Measurements from ENCODE around the gene CACNG7. TPM values are rescaled to one million over a fixed set of nuclear protein-coding genes. Genes with fewer than 3 reads are reported as not detected.
"Not testable (repeated sequence)": the region's sequence is repeated elsewhere in the genome, so short reads cannot be mapped to it uniquely, and the experiment has no call there.

CACNG7 gene
- total and polyA plus RNA-seq, 3 experiments from 2014 or later: not detected

GRCh38 chr19:53948611-53949010, 39.5 kb downstream of the CACNG7 start:
- H3K9me3 ChIP-seq (ENCODE audit: low read length); CTCF ChIA-PET; POLR2A ChIA-PET; H3K4me3 Mint-ChIP-seq; H3K27me3 ChIP-seq (ENCODE audit: insufficient read depth, low read length, poor library complexity, severe bottlenecking); H3K9me3 Mint-ChIP-seq; H3K4me1 ChIP-seq (ENCODE audit: insufficient read depth, low read length); H3K27ac Mint-ChIP-seq; DNase-seq; H3K36me3 ChIP-seq (ENCODE audit: insufficient read depth, low read length); H3K27ac ChIP-seq (ENCODE audit: low read depth, low read length); H3K4me3 ChIP-seq (ENCODE audit: low read length); H3K36me3 Mint-ChIP-seq; H3K4me1 Mint-ChIP-seq: not testable (repeated sequence)
- H3K27me3 Mint-ChIP-seq: peaks cover 16 to 38% of the 10 kb centered on the region in 2 donors

DNA sequence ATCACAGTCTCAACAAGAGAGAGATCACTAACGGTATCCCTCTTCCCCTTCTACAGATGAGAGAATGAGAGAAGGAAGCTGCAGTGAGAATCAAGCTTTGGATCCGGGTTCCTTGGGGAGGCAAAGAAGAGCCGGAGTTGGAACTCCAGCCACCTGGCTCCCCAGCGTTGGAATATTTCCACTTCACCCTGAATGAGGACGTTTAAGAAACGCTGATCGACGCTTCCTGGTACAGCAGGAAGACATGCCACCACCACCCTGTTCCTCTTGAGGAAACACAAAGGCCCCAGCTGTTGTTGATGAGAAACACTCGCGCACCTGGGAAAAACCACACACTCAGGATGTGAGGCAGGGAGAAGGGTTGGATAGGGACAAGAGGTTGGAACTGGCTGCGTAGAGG, 42.4 kb downstream of the CACNG7 start:
- H3K36me3 ChIP-seq (ENCODE audit: insufficient read depth, low read length): no peaks in the 10 kb centered on the region
- H3K9me3 ChIP-seq (ENCODE audit: low read length): no peaks in the 10 kb centered on the region
- POLR2A ChIA-PET: no interaction called here
- H3K4me3 Mint-ChIP-seq: no peak overlapping the region
- H3K4me3 ChIP-seq (ENCODE audit: low read length): no peak overlapping the region
- H3K4me1 Mint-ChIP-seq: no peaks in the 10 kb centered on the region
- no peak overlapping the region for H3K27ac Mint-ChIP-seq
- H3K4me1 ChIP-seq (ENCODE audit: insufficient read depth, low read length): no peaks in the 10 kb centered on the region
- H3K27ac ChIP-seq (ENCODE audit: low read depth, low read length): no peak overlapping the region
- DNase-seq: no peak
- peaks cover 0 to 4% (median 2%) of the 10 kb centered on the region in 5 donors for H3K9me3 Mint-ChIP-seq
- no peaks in the 10 kb centered on the region for H3K36me3 Mint-ChIP-seq
- no peaks in the 10 kb centered on the region for H3K27me3 ChIP-seq (ENCODE audit: insufficient read depth, low read length, poor library complexity, severe bottlenecking)
- H3K27me3 Mint-ChIP-seq: peaks cover 12 to 23% of the 10 kb centered on the region in 2 donors
- CTCF ChIA-PET: no interaction called here

DNA sequence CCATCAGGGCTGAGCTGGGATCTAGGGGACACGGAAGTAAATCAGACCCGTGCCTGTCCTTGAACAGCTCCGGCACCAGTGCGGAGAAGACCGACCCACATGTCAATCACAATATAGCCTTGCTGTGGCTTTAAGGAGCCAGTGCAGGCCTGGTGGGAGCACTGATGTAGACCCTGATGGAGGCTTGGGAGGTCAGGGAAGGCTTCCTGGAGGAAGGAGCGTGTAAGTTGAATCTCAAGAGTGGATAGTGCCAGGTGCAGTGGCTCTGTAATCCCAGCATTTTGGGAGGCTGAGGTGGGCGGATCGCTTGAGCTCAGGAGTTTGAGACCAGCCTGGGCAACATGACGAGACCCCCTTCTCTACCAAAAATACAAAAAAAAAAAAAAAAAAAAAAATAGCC, 42.9 kb downstream of the CACNG7 start:
- ChIA-PET CTCF (no interaction called here), POLR2A (no interaction called here)
- Histone ChIP-seq H3K27ac (ENCODE audit: low read depth, low read length) (no peak overlapping the region), H3K36me3 (ENCODE audit: insufficient read depth, low read length) (no peaks in the 10 kb centered on the region), H3K27me3 (ENCODE audit: insufficient read depth, low read length, poor library complexity, severe bottlenecking) (no peaks in the 10 kb centered on the region), H3K9me3 (ENCODE audit: low read length) (no peaks in the 10 kb centered on the region), H3K4me3 (ENCODE audit: low read length) (no peak overlapping the region), H3K4me1 (ENCODE audit: insufficient read depth, low read length) (no peaks in the 10 kb centered on the region)
- Mint-ChIP-seq H3K4me3 (no peak overlapping the region), H3K9me3 (peaks cover 0 to 4% (median 2%) of the 10 kb centered on the region in 5 donors), H3K27ac (no peak overlapping the region), H3K36me3 (no peaks in the 10 kb centered on the region), H3K27me3 (peaks cover 16 to 23% of the 10 kb centered on the region in 2 donors), H3K4me1 (no peaks in the 10 kb centered on the region)
- no peak for DNase-seq

DNA sequence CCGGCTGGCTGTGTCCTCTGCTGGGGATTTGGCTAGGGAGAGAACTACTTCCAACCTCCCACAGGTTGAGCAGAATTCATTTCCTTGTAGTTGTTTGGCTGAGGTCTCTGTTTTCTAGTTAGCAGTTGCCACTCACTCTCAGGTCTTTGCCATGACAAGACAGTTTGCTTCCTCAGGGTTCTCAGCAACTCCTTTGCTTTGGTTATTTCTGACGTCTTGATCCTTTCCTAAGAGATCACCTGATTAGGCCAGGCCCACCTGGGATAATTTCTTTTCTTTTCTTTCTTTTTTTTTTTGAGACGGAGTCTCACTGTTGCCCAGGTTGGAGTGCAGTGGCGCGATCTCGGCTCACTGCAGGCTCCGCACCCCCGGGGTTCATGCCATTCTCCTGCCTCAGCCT, 44.3 kb downstream of the CACNG7 start:
- no peaks in the 10 kb centered on the region for H3K36me3 Mint-ChIP-seq

DNA sequence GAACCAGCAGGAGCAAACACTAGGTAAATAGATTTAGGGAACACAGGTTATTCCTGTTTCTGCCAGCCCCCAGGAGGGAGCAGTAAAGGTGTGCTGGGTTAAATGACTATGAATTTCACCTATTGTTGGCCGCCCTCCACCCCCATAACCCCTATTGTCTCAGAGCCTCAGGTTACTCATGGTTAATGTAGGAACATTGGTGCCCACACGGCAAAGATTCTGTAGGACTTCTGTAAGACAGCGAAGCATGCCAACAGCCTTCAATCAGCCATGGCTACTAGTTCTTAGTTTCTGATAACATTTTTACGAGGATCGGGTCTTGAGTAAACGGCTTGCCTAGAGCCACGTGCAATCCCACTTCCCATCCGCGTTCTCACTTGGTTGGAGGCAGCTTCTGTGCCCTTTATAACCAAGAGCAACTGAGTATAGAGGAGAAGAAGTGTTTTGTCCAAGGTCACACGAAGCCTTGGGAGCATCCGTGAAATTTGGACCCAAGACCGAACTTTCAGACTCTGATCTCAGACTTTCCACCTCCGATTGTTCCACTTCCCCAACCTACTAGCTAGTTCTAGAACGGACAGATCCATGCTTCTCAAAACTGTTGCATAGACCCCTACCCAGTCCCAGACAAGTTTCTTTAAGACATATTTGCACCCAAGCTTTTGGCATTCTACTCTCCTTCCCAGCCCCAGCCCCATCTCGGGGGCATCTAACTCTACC, 48.5 kb downstream of the CACNG7 start:
- H3K9me3 ChIP-seq (ENCODE audit: low read length): no peaks in the 10 kb centered on the region
- peaks cover 0 to 6% (median 0%) of the 10 kb centered on the region in 5 donors for H3K9me3 Mint-ChIP-seq
- peaks cover 47 to 57% of the 10 kb centered on the region in 2 donors for H3K27me3 Mint-ChIP-seq
- ChIA-PET POLR2A (no interaction called here), CTCF (no interaction called here)
- peaks cover 3 to 8% (median 3%) of the 10 kb centered on the region in 3 donors for H3K4me1 Mint-ChIP-seq
- no peak for DNase-seq
- no peak overlapping the region for H3K27ac ChIP-seq (ENCODE audit: low read depth, low read length)
- H3K27ac Mint-ChIP-seq: no peak overlapping the region
- H3K36me3 Mint-ChIP-seq: no peaks in the 10 kb centered on the region
- no peak overlapping the region for H3K4me3 ChIP-seq (ENCODE audit: low read length)
- H3K27me3 ChIP-seq (ENCODE audit: insufficient read depth, low read length, poor library complexity, severe bottlenecking): peaks cover 22% of the 10 kb centered on the region
- H3K36me3 ChIP-seq (ENCODE audit: insufficient read depth, low read length): no peaks in the 10 kb centered on the region
- no peak overlapping the region for H3K4me3 Mint-ChIP-seq
- no peaks in the 10 kb centered on the region for H3K4me1 ChIP-seq (ENCODE audit: insufficient read depth, low read length)

More for the DNA sequence above, 44.3 kb downstream of the CACNG7 start:
- Histone ChIP-seq H3K4me1 (ENCODE audit: insufficient read depth, low read length) (no peaks in the 10 kb centered on the region), H3K27ac (ENCODE audit: low read depth, low read length) (no peak overlapping the region), H3K9me3 (ENCODE audit: low read length) (no peaks in the 10 kb centered on the region), H3K27me3 (ENCODE audit: insufficient read depth, low read length, poor library complexity, severe bottlenecking) (peaks cover 6% of the 10 kb centered on the region), H3K4me3 (ENCODE audit: low read length) (no peak overlapping the region), H3K36me3 (ENCODE audit: insufficient read depth, low read length) (no peaks in the 10 kb centered on the region)
- ChIA-PET CTCF (no interaction called here), POLR2A (no interaction called here)
- H3K27ac Mint-ChIP-seq: no peak overlapping the region
- no peak overlapping the region for H3K4me3 Mint-ChIP-seq
- H3K27me3 Mint-ChIP-seq: peaks cover 24 to 27% of the 10 kb centered on the region in 2 donors
- peaks cover 0 to 3% (median 1%) of the 10 kb centered on the region in 3 donors for H3K4me1 Mint-ChIP-seq
- no peak for DNase-seq
- H3K9me3 Mint-ChIP-seq: peaks cover 0 to 4% (median under 1%) of the 10 kb centered on the region in 5 donors

GRCh38 chr19:53958168-53958571, 49.1 kb downstream of the CACNG7 start:
- Mint-ChIP-seq H3K27ac (no peak overlapping the region), H3K9me3 (peaks cover 0 to 6% (median 0%) of the 10 kb centered on the region in 5 donors), H3K4me1 (peaks cover 3 to 8% (median 3%) of the 10 kb centered on the region in 3 donors), H3K4me3 (no peak overlapping the region), H3K27me3 (peaks cover 47 to 57% of the 10 kb centered on the region in 2 donors), H3K36me3 (no peaks in the 10 kb centered on the region)
- POLR2A ChIA-PET: no interaction called here
- no peaks in the 10 kb centered on the region for H3K9me3 ChIP-seq (ENCODE audit: low read length)
- no peaks in the 10 kb centered on the region for H3K36me3 ChIP-seq (ENCODE audit: insufficient read depth, low read length)
- H3K4me3 ChIP-seq (ENCODE audit: low read length): no peak overlapping the region
- CTCF ChIA-PET: no interaction called here
- DNase-seq: no peak
- peaks cover 22% of the 10 kb centered on the region for H3K27me3 ChIP-seq (ENCODE audit: insufficient read depth, low read length, poor library complexity, severe bottlenecking)
- no peak overlapping the region for H3K27ac ChIP-seq (ENCODE audit: low read depth, low read length)
- no peaks in the 10 kb centered on the region for H3K4me1 ChIP-seq (ENCODE audit: insufficient read depth, low read length)

DNA sequence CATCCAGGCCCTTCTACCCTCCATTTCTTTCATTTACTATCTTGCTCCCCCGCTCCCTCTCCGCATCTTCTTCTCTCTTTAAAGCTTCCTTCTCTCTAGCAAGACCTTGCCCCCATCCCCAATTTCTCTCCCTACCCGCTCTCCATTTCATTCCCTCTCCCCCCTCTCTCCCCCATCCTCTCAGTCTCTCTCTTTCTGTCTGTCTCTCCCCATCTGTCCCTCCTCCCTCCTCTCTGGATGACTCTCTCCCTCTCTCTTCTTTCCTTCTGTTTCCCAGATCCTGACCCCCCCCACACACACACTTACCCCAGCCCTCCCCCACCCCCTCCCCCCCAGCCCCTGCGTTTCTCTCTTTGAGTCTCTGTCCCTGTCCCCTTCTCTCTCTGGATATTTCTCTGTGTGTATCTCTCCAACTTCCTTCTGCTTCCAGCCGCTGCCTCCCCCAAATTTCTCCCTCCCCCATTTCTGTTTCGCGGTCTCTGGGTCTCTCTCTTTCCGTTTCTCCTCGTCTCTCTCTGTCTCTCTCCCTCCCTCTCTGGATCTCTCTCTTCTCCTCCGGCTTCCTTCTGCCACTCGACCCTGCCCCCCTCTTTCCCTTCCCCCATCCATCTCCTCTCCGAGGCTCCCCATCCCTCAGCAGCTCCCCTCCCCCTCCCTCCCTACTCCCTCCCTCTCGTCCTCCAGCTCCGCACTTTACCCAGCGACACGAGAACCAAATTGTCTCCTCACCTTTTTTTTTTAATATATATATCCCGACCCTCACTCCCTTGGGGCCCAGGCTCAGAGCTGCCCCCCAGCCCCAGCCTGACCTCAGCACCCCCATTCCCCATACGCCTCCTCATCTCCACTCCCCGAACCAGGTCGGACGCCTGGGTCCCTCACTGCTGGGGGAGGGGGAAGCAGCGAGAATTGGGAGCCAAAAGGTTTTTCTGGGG, 50.0 kb downstream of the CACNG7 start:
- Histone ChIP-seq H3K27me3 (ENCODE audit: insufficient read depth, low read length, poor library complexity, severe bottlenecking) (peaks cover 22% of the 10 kb centered on the region), H3K4me3 (ENCODE audit: low read length) (no peak overlapping the region), H3K27ac (ENCODE audit: low read depth, low read length) (no peak overlapping the region), H3K36me3 (ENCODE audit: insufficient read depth, low read length) (no peaks in the 10 kb centered on the region), H3K9me3 (ENCODE audit: low read length) (no peaks in the 10 kb centered on the region), H3K4me1 (ENCODE audit: insufficient read depth, low read length) (no peaks in the 10 kb centered on the region)
- no peak overlapping the region for H3K4me3 Mint-ChIP-seq
- CTCF ChIA-PET: no interaction called here
- H3K9me3 Mint-ChIP-seq: peaks cover 0 to 2% (median 0%) of the 10 kb centered on the region in 5 donors
- H3K36me3 Mint-ChIP-seq: no peaks in the 10 kb centered on the region
- H3K4me1 Mint-ChIP-seq: peaks cover 3 to 8% (median 3%) of the 10 kb centered on the region in 3 donors
- H3K27ac Mint-ChIP-seq: no peak overlapping the region
- POLR2A ChIA-PET: no interaction called here
- peaks cover 50 to 65% of the 10 kb centered on the region in 2 donors for H3K27me3 Mint-ChIP-seq
- no peak for DNase-seq

DNA sequence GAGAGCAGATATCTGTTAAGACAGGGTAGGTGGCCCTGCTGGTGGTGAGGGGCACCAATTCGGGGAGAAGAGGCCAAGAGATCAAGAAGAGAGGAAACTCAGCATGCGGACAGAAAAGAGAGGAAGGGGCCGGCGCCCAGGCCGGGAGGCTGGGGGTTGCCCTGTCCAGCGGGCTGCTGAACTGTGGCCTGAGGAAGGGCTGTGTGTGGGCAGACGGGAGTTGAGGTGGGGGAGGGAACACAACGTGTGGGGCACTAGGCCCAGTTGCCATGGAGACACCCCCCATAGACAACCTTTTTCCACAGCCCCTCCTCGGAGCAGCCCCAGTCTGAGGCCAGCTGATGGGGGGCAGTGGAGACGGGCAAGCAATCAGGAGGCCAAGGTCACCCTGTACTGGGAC, 51.1 kb downstream of the CACNG7 start:
- Mint-ChIP-seq H3K4me1 (peaks cover 3 to 13% (median 5%) of the 10 kb centered on the region in 3 donors), H3K27ac (no peak overlapping the region), H3K36me3 (no peaks in the 10 kb centered on the region), H3K9me3 (peaks cover 0 to 2% (median 0%) of the 10 kb centered on the region in 5 donors), H3K4me3 (no peak overlapping the region), H3K27me3 (peaks cover 59 to 71% of the 10 kb centered on the region in 2 donors)
- Histone ChIP-seq H3K27me3 (ENCODE audit: insufficient read depth, low read length, poor library complexity, severe bottlenecking) (peaks cover 28% of the 10 kb centered on the region), H3K36me3 (ENCODE audit: insufficient read depth, low read length) (no peaks in the 10 kb centered on the region), H3K4me3 (ENCODE audit: low read length) (no peak overlapping the region), H3K9me3 (ENCODE audit: low read length) (no peaks in the 10 kb centered on the region), H3K27ac (ENCODE audit: low read depth, low read length) (no peak overlapping the region), H3K4me1 (ENCODE audit: insufficient read depth, low read length) (no peaks in the 10 kb centered on the region)
- CTCF ChIA-PET: no interaction called here
- no peak for DNase-seq
- POLR2A ChIA-PET: no interaction called here

All from CD8-positive, alpha-beta memory T cell (primary cell).